Measurements from ENCODE around the gene DCLRE1B.

DNA sequence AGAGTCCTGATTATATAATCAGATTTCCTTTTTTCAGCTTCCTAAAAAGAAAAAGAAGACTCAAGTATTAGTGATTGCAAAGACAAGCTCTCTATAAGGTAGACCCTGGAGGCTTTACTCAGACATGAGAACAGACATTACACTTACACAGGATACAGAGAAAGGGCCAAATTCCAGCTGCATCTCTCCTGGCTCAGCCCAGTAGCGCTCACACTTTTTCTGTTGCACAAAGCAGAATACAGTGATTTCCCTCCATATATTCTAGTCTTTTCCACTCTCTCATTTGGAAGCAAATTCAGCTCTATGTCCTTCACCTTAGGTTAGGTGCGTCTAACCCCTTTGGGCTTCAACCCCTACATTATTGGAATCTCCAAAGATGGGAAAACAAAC is 48.7 kb upstream of the DCLRE1B start:
- no peak for TF ChIP-seq MAFK (IDR thresholded peaks at IDR 0.05; ENCODE audit: low read length)
- TF ChIP-seq RCOR1 (IDR thresholded peaks at IDR 0.05; ENCODE audit: borderline replicate concordance in 1 of 2, low read depth in 2 of 2, low read length in 2 of 2), result no peak
- TF ChIP-seq ELF4 (CRISPR knock-in tag; IDR thresholded peaks at IDR 0.05), result no peak
- TF ChIP-seq EZH2 (IDR thresholded peaks at IDR 0.05; ENCODE audit: borderline replicate concordance, low read depth, low read length), result no peak
- no peak for TF ChIP-seq ZNF282 (CRISPR knock-in tag; IDR thresholded peaks at IDR 0.05)
- no peak for TF ChIP-seq ETV6 (IDR thresholded peaks at IDR 0.05; ENCODE audit: borderline replicate concordance in 1 of 2, low read depth in 2 of 2, low read length in 1 of 2)
- no peak for TF ChIP-seq ETV6 (CRISPR knock-in tag; IDR thresholded peaks at IDR 0.05; ENCODE audit: borderline replicate concordance)
- TF ChIP-seq, protein P1, sequence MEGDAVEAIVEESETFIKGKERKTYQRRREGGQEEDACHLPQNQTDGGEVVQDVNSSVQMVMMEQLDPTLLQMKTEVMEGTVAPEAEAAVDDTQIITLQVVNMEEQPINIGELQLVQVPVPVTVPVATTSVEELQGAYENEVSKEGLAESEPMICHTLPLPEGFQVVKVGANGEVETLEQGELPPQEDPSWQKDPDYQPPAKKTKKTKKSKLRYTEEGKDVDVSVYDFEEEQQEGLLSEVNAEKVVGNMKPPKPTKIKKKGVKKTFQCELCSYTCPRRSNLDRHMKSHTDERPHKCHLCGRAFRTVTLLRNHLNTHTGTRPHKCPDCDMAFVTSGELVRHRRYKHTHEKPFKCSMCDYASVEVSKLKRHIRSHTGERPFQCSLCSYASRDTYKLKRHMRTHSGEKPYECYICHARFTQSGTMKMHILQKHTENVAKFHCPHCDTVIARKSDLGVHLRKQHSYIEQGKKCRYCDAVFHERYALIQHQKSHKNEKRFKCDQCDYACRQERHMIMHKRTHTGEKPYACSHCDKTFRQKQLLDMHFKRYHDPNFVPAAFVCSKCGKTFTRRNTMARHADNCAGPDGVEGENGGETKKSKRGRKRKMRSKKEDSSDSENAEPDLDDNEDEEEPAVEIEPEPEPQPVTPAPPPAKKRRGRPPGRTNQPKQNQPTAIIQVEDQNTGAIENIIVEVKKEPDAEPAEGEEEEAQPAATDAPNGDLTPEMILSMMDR (IDR thresholded peaks at IDR 0.05 in 2 of 3, conservative IDR thresholded peaks at IDR 0.05 in 1 of 3; ENCODE audit: insufficient read depth in 2 of 3, low read depth in 1 of 3, low read length in 3 of 3), result no peak
- TF ChIP-seq ZBTB43 (CRISPR knock-in tag; IDR thresholded peaks at IDR 0.05), result no peak
- no peak for TF ChIP-seq POLR2A (conservative IDR thresholded peaks at IDR 0.05)
- no peak for TF ChIP-seq ZSCAN29 (IDR thresholded peaks at IDR 0.05)
- no peak for TF ChIP-seq DPF2 (IDR thresholded peaks at IDR 0.05)

Data from K562 (cell line).